Activated CD4-positive, alpha-beta T cell treated with anti-CD3 and anti-CD28 coated beads, Interleukin-2, amount 50 U/mL, for 1 hour (primary cell): Measurements from ENCODE around the gene TRABD2B.

Experiments used
- DNase-seq: peaks from one replicate; pipeline ENCODE4 v3.0.0-alpha.2; 2020

The TRABD2B gene

GRCh38 chr1:47818682-47819573, 178.3 kb downstream of the TRABD2B start:
- no peak for DNase-seq

GRCh38 chr1:47817861-47818260, 179.3 kb downstream of the TRABD2B start:
- DNase-seq: no peak

- no peak for DNase-seq
Observed at GRCh38 chr1:47816325-47817071, 180.7 kb downstream of the TRABD2B start.

GRCh38 chr1:47814612-47815395, 182.4 kb downstream of the TRABD2B start:
- no peak for DNase-seq

- no peak for DNase-seq
Observed at GRCh38 chr1:47813970-47814369, 183.2 kb downstream of the TRABD2B start.

- DNase-seq: no peak
Observed at GRCh38 chr1:47812904-47813514, 184.2 kb downstream of the TRABD2B start.

GRCh38 chr1:47810964-47811682, 186.1 kb downstream of the TRABD2B start:
- DNase-seq: no peak

GRCh38 chr1:47809301-47810084, 187.7 kb downstream of the TRABD2B start:
- no peak for DNase-seq

GRCh38 chr1:47808612-47809011, 188.6 kb downstream of the TRABD2B start:
- no peak for DNase-seq

GRCh38 chr1:47805921-47806361, 191.2 kb downstream of the TRABD2B start:
- DNase-seq: no peak

- DNase-seq: no peak
Observed at GRCh38 chr1:47805018-47805417, 192.2 kb downstream of the TRABD2B start.

- no peak for DNase-seq
Observed at GRCh38 chr1:47803815-47804501, 193.2 kb downstream of the TRABD2B start.

- no peak for DNase-seq
Observed at GRCh38 chr1:47797575-47797974, 199.6 kb downstream of the TRABD2B start.

GRCh38 chr1:47796626-47797025, 200.6 kb downstream of the TRABD2B start:
- no peak for DNase-seq

- DNase-seq: no peak
Observed at GRCh38 chr1:47795102-47795501, 202.1 kb downstream of the TRABD2B start.

- DNase-seq: no peak
Observed at GRCh38 chr1:47794530-47794929, 202.7 kb downstream of the TRABD2B start.

- DNase-seq: no peak
Observed at GRCh38 chr1:47794081-47794480, 203.1 kb downstream of the TRABD2B start.

GRCh38 chr1:47793563-47793962, 203.6 kb downstream of the TRABD2B start:
- no peak for DNase-seq

GRCh38 chr1:47792779-47793178, 204.4 kb downstream of the TRABD2B start:
- DNase-seq: no peak

- no peak for DNase-seq
Observed at GRCh38 chr1:47791879-47792608, 205.1 kb downstream of the TRABD2B start.
